ENCODE data around the gene KCNH1.
A peak's percentile ranks its signal among the peaks of the same experiment; 100 is the strongest.

Gene KCNH1

GRCh38 chr1:210755991-210756659 lies 377.8 kb downstream of the KCNH1 start:
- no peak for FAIRE-seq
- no peak for DNase-seq (ENCODE audit: insufficient read length, low spot score)
- TF ChIP-seq POLR2A (IDR thresholded peaks at IDR 0.05; ENCODE audit: low read depth, low read length), result no peak

GRCh38 chr1:210754878-210755665 lies 378.9 kb downstream of the KCNH1 start:
- no peak for FAIRE-seq
- TF ChIP-seq POLR2A (IDR thresholded peaks at IDR 0.05; ENCODE audit: low read depth, low read length), result no peak
- DNase-seq (ENCODE audit: insufficient read length, low spot score), result no peak

GRCh38 chr1:210751911-210752310 lies 382.0 kb downstream of the KCNH1 start:
- FAIRE-seq, result no peak
- no peak for DNase-seq (ENCODE audit: insufficient read length, low spot score)

GRCh38 chr1:210750468-210750867 lies 383.5 kb downstream of the KCNH1 start:
- DNase-seq (ENCODE audit: insufficient read length, low spot score) (no peak), FAIRE-seq (no peak)
- TF ChIP-seq POLR2A (IDR thresholded peaks at IDR 0.05; ENCODE audit: low read depth, low read length), result no peak

More at GRCh38 chr1:210751911-210752310, 382.0 kb downstream of the KCNH1 start:
- TF ChIP-seq POLR2A (IDR thresholded peaks at IDR 0.05; ENCODE audit: low read depth, low read length), result no peak

- no peak for DNase-seq (ENCODE audit: insufficient read length, low spot score)
- no peak for FAIRE-seq
Observed at GRCh38 chr1:210748796-210749195, 385.2 kb downstream of the KCNH1 start.

GRCh38 chr1:210747890-210748289 lies 386.1 kb downstream of the KCNH1 start:
- FAIRE-seq (no peak), DNase-seq (ENCODE audit: insufficient read length, low spot score) (no peak)
- TF ChIP-seq POLR2A (IDR thresholded peaks at IDR 0.05; ENCODE audit: low read depth, low read length), result no peak

More at GRCh38 chr1:210748796-210749195, 385.2 kb downstream of the KCNH1 start:
- no peak for TF ChIP-seq POLR2A (IDR thresholded peaks at IDR 0.05; ENCODE audit: low read depth, low read length)

- no peak for TF ChIP-seq POLR2A (IDR thresholded peaks at IDR 0.05; ENCODE audit: low read depth, low read length)
- DNase-seq (ENCODE audit: insufficient read length, low spot score) (no peak), FAIRE-seq (no peak)
Observed at GRCh38 chr1:210747112-210747511, 386.8 kb downstream of the KCNH1 start.

GRCh38 chr1:210746024-210746731 lies 387.8 kb downstream of the KCNH1 start:
- FAIRE-seq, result no peak
- no peak for TF ChIP-seq POLR2A (IDR thresholded peaks at IDR 0.05; ENCODE audit: low read depth, low read length)
- peak; percentile 18 for DNase-seq (ENCODE audit: insufficient read length, low spot score)

- DNase-seq (ENCODE audit: insufficient read length, low spot score), result no peak
Observed at GRCh38 chr1:210743038-210743437, 390.9 kb downstream of the KCNH1 start.

GRCh38 chr1:210741564-210741963 lies 392.4 kb downstream of the KCNH1 start:
- DNase-seq (ENCODE audit: insufficient read length, low spot score), result no peak
- no peak for TF ChIP-seq POLR2A (IDR thresholded peaks at IDR 0.05; ENCODE audit: low read depth, low read length)
- no peak for FAIRE-seq

More at GRCh38 chr1:210743038-210743437, 390.9 kb downstream of the KCNH1 start:
- no peak for TF ChIP-seq POLR2A (IDR thresholded peaks at IDR 0.05; ENCODE audit: low read depth, low read length)
- FAIRE-seq, result no peak

- no peak for TF ChIP-seq POLR2A (IDR thresholded peaks at IDR 0.05; ENCODE audit: low read depth, low read length)
- DNase-seq (ENCODE audit: insufficient read length, low spot score) (no peak), FAIRE-seq (no peak)
Observed at GRCh38 chr1:210739627-210740026, 394.3 kb downstream of the KCNH1 start.

GRCh38 chr1:210738256-210738655 lies 395.7 kb downstream of the KCNH1 start:
- DNase-seq (ENCODE audit: insufficient read length, low spot score) (no peak), FAIRE-seq (no peak)
- TF ChIP-seq POLR2A (IDR thresholded peaks at IDR 0.05; ENCODE audit: low read depth, low read length), result no peak

GRCh38 chr1:210736713-210737112 lies 397.2 kb downstream of the KCNH1 start:
- TF ChIP-seq POLR2A (IDR thresholded peaks at IDR 0.05; ENCODE audit: low read depth, low read length), result no peak
- DNase-seq (ENCODE audit: insufficient read length, low spot score) (no peak), FAIRE-seq (no peak)

GRCh38 chr1:210731597-210731996 lies 402.4 kb downstream of the KCNH1 start:
- FAIRE-seq (no peak), DNase-seq (ENCODE audit: insufficient read length, low spot score) (no peak)
- no peak for TF ChIP-seq POLR2A (IDR thresholded peaks at IDR 0.05; ENCODE audit: low read depth, low read length)

Measured in H54 (cell line).